Stimulated activated CD4-positive, alpha-beta T cell treated with anti-CD3 and anti-CD28 coated beads, Interleukin-1b, Interleukin-23, amount 100 ng/mL, for 48 hours (primary cell): ENCODE data around the gene PRR16.

Experiments
- DNase-seq: peaks from one replicate; pipeline ENCODE4 v3.0.0-alpha.2; 2020

The PRR16 gene

DNA sequence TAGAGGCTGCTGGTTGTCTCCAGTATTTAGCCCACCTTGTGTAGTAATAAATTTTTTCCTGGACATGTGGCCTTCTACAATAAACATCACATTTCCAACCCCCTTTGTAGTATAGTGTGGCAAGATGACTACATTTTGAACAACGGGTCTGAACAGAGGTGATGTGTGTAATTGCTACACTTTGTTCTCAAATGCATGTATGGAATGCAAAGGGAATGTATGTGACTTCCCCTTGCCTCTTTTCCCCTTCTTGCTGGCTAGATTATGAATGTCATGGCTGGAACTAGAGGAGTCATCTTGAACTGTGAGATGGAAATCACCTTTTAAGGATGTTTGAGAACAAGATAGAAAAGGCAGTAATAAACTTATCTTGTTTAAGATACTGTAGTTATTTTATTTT lies 54.5 kb downstream of the PRR16 start:
- no peak for DNase-seq

- no peak for DNase-seq
Measured at GRCh38 chr5:120527251-120527650, 63.2 kb downstream of the PRR16 start.

DNA sequence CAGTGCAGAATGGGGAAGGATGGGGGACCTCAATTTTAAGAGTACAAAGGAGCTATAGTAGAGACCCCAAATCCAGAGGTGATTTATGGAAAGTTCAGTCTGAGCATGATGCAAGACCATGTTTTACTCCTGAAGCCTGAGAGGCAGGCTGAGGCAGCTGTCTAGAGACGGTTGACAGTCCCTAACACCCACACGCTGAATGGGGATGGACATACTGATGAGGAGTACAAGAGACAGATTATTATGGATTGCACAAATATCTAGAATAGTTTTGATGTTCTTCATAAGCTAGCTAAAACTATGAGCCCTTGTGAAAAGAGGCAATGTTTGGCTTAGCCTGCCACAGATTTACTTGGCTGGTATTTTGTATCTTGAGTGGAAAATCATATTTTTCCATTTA lies 64.5 kb downstream of the PRR16 start:
- no peak for DNase-seq

DNA sequence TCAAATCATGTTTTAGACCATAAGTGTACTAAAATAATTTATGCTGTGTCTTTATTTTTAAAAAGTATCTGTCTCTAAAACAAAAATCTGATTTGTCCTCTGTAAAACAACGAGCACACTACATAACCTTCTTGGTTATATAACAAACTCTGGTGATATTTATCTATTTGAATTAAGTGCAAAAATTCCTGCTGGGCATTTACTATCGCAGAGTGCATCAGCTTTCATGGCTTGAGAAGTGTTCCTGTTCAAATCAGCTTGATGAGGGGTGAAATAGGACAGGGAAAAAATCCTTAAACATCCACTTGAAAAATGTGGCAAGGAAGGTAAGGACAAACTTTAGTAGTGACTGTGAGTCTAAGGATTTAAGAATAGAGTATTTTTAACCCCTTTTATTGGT lies 65.3 kb downstream of the PRR16 start:
- no peak for DNase-seq

DNA sequence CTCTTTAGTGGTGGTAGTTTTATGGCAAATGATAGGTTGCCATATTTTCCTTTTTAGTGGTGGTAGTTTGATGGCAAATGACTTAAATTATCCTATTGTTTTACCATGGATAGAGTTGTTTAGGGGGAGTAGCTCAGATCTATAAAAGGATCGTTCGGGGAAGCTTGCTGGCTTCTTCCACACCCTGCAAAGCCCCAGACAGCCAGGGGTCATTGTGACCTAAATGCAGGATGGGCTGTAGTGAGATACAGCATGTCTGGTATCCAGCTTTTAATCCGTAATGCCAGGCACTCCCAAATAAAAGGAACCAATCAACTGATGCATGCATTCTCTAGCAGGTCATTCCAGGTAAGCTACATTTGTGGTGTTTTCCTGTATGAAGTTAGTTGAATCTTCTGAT lies 67.1 kb downstream of the PRR16 start:
- no peak for DNase-seq

GRCh38 chr5:120532835-120533234 lies 68.7 kb downstream of the PRR16 start:
- DNase-seq = no peak

DNA sequence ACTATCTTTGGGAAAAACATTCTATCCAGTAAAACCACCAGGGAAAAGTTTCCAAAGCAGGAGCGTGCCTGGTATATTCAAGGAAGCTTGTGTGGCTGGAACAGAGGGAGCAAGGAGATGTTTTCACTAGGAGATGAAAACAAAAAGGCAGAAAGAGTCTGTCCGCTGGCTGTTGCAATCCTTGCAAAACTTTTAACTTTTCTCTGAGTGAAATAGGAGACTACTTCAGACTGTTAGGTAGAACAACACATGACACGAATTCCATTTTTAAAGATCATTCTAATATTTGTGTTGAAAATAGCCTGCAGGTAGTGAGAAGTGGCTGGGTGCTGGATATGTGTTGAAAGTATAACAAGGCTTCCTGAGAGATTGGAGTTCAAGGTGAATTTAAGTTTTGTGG lies 69.5 kb downstream of the PRR16 start:
- DNase-seq = no peak

GRCh38 chr5:120535900-120536299 lies 71.8 kb downstream of the PRR16 start:
- DNase-seq = no peak

GRCh38 chr5:120538149-120538548 lies 74.0 kb downstream of the PRR16 start:
- DNase-seq = no peak

DNA sequence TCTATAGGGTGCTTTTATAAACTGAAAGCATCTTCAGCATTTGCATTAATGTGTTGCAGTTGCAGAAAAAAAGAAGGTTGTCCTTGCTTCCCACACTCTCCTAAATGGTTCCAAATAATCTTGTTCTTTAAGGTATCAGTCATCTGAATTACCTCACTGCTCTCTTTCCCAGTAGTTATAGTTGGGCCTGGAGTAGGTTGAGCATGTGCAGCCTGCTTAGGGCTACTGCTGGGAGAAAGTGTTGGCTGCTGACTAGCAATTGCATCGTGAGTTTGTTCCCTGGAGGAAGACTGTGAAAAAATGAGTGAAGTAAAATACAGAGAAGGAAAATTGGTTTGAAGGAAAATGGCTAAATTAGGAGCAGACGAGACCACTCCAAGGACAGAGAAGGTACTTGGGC lies 74.5 kb downstream of the PRR16 start:
- DNase-seq = no peak

GRCh38 chr5:120539471-120539870 lies 75.4 kb downstream of the PRR16 start:
- no peak for DNase-seq

- no peak for DNase-seq
Measured at GRCh38 chr5:120540097-120540496, 76.0 kb downstream of the PRR16 start.

DNA sequence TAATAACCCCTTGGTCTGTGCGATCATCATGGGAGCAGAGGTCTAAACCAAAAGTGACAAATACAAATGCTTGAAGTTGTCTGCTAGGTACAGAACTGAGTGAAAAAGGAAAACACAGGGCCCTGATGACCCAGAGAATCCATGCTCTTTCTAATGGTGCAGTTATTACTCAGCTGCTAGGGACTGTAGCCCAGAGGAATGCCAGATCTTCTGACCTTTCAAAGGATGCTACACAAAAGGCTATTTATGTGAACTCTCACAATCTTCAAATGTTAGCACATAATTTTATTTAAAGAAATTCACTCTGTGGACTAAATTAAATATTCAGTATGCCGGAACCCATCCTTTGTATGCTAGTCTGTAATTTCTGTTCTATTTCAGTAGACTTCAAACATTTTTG lies 79.9 kb downstream of the PRR16 start:
- DNase-seq = no peak

DNA sequence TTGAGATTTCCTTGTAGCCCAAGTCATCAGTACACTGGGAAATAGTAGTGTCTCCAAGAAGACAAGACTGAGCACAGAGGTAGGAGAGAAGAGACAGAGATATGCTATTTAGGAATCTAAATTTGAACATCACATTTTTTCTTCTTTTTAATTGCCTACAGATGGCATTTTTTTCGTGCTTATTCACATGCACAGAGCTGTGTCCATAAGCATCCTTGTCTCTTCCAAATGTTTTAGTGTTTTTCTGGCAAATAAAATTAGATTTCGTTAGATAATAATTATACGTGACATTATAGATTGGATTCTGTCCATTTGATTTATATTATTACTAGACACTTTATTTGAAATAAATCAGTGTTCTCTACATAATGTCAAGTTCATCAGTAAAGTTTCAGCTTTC lies 80.9 kb downstream of the PRR16 start:
- no peak for DNase-seq

DNA sequence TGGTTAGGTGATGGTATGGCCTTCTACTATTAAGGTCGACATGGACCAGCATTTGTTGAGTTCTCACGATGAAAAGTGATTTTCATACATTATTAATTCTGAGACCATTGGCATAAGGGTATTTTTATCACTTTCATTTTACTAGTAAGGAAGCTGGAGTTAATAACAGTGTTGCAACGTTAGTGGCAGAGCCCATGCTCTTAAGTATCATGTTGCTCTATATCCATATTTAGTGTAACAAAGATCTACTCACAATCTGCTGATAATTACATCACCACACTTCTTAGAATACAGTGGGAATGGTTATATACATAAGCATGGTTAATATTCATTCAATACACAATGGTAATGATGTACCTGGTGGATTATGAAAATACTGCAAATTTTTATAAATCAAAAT lies 81.9 kb downstream of the PRR16 start:
- DNase-seq = no peak

DNA sequence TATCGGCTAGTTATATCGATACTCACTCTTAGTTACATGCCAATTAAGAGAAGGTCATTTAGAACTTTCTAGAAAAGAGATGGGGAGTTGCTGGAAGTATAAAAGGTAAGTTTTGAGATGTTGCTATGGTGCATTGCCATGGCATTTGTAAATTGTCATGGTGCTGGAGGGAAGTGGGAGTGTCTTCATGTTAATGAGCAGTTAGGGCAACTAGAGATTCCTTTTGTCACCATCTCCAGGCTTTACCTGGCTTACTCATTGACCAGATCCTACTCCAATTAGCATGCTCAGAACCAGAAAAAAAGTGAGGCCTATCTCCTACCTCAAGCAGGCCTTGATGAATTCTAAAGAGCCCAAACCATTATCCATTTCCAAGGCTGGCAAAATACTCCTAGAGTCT lies 82.8 kb downstream of the PRR16 start:
- no peak for DNase-seq

DNA sequence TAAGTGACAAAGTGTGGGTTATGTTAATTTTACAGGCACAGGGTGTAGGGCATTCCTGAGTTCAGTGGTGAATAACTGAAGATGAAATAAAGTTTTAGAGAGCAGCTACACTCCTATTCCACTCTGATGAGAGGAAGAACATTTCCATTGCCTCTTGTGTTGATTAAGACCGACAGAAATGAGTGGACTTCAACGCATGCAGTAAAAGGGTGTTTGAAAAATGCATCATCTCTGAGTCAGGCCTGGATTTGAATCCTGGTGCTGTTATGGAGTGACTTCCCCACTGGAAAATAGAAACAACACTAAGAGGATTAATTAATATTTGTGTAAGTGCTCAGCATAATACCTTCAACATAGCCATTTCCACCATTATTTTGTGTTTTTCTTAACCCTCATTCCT lies 86.3 kb downstream of the PRR16 start:
- no peak for DNase-seq

- DNase-seq = no peak
Measured at GRCh38 chr5:120552638-120553037, 88.5 kb downstream of the PRR16 start.

GRCh38 chr5:120555345-120555744 lies 91.2 kb downstream of the PRR16 start:
- DNase-seq = no peak

DNA sequence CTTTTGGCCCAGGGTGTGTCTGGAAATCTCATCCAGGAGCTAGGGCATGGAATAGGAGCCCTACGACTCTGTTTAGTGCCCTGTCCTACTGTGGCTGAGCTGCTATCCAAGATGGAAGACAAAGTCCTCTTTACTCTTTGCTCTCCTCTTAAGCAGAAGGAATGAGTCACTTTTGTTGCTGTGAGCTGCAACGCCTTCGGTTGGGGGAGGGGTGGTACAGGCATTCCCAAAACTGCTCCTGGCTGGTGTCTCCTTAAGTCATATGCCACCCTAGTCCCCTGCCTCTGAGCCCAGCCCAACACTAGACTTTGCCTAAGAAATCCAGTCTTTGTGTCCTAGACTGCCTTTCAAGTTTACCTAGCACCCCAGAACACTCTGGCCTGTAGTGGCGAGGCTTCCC lies 99.9 kb downstream of the PRR16 start:
- DNase-seq = no peak

DNA sequence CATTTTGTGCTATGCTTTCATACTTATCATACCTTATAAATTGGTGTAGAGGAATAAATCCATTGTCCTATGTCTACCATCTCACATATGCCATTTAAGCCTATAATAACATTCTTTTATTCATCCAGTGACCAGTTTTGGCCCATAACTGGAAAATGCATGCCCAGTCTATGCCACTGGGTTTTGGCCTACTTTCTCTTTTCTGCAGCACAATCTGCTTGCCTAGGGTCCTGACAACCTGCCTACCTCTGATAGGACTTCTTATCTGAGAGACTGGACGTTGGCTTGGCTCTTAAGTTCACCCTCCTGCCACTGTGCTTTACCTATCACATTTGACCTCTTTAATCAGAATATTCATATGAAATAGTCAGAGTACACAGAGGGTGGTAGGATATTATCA lies 103.0 kb downstream of the PRR16 start:
- no peak for DNase-seq

DNA sequence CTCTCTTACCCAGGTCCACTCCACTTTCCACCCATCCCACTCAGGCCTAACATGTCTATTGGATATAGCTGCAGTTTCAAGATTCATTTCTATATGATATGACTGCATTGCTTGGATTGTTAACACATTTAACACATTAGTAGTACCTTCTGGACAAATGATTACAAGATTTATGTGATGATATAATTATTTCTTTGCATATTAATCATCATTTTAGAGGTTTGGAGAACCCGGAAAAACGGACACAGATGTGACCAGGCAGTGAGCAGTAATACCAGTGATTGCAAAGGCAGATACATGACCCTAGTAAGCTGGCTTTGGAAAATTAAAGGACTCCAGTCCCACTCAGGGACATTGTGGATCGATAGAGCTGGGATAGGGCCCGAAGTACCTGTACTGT lies 103.8 kb downstream of the PRR16 start:
- DNase-seq = no peak

DNA sequence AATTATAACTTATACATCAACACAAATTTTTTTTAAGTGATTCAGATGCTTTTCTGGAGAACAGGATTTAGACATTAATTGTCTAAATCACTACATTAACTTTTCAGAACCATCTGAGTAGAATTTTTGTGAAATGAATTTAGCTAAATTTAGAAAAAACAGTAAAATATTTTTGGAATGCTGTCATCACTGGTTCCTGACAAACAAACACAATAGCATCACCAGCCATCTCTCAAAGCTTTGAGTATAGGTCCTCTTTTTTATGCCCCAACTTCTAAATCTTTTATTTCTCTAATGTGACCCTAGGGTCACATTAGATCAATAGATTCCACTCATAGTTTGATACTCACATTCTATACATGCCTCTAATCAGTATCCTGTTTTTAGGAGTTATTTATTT lies 104.6 kb downstream of the PRR16 start:
- DNase-seq = no peak

DNA sequence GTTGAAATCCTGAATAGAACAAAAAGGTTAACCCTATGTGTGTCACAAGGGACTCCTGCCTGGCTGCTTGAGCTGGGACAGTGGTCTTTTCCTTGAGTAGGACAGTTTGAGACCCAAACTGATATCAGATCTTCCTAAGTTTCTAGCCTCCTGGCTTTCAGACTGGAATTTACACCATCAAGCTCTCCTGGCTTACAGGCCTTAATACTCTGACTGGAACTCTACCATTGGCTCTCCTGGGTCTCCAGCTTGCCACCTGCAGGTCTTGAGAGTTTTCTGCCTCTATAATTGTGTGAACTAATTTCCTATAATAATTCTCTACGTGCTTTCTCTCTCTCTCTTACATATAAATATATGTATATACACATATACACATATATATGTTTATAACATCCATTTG lies 112.5 kb downstream of the PRR16 start:
- no peak for DNase-seq

DNA sequence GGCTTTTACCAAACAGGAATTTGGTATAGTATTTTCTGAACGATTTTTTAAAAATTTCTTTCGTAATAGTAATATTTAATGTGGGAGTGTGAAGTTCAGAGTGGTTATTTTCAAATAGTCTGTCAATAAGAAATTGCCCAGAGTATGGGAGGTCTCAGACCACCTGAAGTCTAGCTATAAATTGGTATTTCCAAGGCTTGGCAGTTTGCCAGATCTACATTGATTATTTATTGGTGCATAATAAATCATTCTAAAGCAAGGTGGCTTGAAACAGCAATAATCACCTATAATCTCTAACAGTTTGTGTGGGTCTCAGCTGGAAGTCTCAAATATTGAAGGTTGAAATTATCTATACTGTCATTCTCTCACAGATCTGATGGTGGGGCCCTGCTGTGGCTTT lies 118.5 kb downstream of the PRR16 start:
- DNase-seq = no peak

DNA sequence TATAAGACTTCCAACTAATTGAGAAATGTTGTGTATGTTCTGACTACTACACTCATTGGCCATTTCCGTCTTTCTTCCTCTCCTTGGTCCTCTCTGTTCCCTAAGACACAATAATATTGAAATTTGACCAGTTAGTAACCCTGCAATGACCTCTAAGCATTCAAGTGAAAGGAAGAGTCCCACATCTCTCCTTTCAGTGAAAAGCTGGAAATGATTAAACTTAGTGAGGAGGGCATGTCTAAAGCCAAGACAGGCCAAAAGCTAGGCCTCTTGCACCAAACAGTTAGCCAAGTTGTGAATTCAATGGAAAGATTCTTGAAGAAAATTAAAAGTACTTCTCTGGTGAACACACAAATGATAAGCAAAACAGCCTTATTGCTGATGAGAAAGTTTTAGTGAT lies 122.5 kb downstream of the PRR16 start:
- no peak for DNase-seq
